C4-2B (cell line): ENCODE results near the gene SHISA4.
A peak's percentile ranks its signal among the peaks of the same experiment; 100 is the strongest.

Source experiments
- H3K27ac ChIP-seq: fragments of 450-650 bp; 2 replicates; pipeline ENCODE4 v1.5.1; 2017
- ZFX ChIP-seq: fragments of 450-650 bp; IDR thresholded peaks from 2 replicates; pipeline ENCODE4 v1.6.1; 2017
- TF ChIP-seq, protein P1 (sequence below): fragments of 450-650 bp; conservative IDR thresholded peaks from 2 replicates; pipeline ENCODE4 v1.5.1; 2017; ENCODE audit warnings: mild to moderate bottlenecking

Gene SHISA4

DNA sequence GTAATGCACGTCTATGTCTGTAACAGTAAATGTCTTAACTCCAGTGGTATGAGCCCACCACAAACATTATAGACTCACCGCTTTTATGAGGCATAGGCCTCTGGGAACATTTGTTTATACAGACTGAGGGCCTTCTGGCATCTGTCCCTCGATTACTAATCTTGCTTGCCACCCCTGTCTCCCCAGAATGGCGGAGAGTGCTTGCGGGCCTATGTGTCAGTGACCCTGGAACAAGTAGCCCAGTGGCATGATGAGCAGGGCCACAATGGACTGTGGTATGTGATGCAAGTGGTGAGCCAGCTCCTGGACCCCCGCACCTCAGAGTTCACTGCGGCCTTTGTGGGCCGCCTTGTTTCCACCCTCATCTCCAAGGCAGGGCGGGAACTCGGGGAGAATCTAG is 18.3 kb upstream of the SHISA4 start:
- H3K27ac ChIP-seq = no peak overlapping the region
- no peak for TF ChIP-seq ZFX
- TF ChIP-seq, protein P1, sequence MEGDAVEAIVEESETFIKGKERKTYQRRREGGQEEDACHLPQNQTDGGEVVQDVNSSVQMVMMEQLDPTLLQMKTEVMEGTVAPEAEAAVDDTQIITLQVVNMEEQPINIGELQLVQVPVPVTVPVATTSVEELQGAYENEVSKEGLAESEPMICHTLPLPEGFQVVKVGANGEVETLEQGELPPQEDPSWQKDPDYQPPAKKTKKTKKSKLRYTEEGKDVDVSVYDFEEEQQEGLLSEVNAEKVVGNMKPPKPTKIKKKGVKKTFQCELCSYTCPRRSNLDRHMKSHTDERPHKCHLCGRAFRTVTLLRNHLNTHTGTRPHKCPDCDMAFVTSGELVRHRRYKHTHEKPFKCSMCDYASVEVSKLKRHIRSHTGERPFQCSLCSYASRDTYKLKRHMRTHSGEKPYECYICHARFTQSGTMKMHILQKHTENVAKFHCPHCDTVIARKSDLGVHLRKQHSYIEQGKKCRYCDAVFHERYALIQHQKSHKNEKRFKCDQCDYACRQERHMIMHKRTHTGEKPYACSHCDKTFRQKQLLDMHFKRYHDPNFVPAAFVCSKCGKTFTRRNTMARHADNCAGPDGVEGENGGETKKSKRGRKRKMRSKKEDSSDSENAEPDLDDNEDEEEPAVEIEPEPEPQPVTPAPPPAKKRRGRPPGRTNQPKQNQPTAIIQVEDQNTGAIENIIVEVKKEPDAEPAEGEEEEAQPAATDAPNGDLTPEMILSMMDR = no peak

DNA sequence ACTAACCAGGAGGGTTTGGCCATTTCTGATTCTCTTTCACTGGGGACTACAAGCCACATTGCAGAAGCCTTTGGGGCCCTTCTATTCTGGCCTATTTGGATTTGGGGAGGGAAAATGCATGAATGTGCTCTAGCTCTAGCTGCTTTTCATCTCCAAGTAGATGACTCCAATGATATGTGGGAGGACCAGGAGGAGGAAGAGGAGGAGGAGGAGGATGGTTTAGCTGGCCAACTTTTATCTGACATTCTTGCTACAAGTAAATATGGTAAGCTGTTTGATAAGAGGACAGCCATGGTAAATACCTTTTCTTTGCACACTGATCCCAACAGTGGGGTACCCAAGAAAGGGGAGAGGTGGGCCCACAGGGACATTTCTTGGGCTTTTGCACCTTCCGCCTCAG is 14.0 kb upstream of the SHISA4 start:
- H3K27ac ChIP-seq = no peak overlapping the region

DNA sequence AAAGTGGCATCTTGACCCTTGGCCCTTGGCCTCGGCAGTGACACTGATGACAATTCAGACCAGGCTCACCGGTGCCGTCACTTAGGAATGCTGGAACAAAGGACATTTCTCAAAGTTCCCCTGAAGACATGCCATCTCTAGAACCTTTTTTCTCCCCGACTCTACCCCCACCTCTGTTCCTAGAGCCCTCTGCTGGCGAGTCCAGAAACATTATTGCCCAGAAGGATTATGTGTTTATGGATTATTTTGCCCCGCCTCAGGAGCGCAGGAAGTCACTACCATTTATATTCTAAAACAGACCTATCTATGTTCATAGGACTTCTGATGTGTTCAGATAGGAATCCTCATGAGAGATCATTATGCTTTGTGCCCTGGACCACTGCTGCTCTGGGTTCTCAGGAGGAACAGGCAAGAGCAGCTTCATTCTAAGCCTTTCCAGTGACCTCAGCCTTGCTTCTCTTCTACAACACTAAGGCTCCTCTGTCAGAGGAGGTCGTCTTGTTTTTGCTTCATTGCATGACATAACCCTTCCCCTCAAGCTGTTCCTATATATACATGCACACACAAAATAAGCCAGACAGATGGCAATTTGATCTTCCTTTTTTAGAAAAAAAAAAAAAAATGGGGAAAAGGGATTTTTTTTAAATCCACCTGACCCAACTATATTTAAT is 12.4 kb upstream of the SHISA4 start:
- no peak overlapping the region for H3K27ac ChIP-seq
- no peak for TF ChIP-seq ZFX
- TF ChIP-seq, protein P1 = peak; percentile 39; the same call in 1 of the 2 replicates

More for the DNA sequence above, 14.0 kb upstream of the SHISA4 start:
- no peak for TF ChIP-seq ZFX
- TF ChIP-seq, protein P1 = no peak

DNA sequence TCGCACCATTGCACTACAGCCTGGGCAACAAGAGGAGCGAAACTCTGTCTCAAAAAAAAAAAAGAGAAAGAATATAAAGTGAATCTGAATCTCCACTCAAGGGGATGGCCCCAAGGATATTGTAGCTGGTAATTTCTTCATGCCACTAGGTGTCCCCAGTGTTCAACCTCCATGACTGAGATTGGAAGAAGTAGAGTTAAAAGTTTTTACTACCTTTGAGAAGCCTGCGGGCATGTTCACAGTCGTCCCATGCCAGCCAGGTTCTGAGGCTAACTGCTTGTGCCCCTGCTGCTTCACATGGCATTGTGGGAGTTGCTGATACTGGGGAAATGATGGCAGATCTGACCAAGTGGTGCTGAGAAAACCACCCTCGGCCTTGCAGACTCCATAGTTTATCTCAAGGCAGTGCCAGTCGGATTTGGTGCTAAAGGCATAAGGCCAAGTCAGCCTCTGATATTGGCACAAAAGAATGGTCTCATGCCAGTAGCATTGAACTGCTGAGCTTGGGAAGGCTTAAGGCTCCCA is 10.8 kb upstream of the SHISA4 start:
- TF ChIP-seq, protein P1 = peak; percentile 85
- TF ChIP-seq ZFX = no peak
- H3K27ac ChIP-seq = no peak overlapping the region

DNA sequence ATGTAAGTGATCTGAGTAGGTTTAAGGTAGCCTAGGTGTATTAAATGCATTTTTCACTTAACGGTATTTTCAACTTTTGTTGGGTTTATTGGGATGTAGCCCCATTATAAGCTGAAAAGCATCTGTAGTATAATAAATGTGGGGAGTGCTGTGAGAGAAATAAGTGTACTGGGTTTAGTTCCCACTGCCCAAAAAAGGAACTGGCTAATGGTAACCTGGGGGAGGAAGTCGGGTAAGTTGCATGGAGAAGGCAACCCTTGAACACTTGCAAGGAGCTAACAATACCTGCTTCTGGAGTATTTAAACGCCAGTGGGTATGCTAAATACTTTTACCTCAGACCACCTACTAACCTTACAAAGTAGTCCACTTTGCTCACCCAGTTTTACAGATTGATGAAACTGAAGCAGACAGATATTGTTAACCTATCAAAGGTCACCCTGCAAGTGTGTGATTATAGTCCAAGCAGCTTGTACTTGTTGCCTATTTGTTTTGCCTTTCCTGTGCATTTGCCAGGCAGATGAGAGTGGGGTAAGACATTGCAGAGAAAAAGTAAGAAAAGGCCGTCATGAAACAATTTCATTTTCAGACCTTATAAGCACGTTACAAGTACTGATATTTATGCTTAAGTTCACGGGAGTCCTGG is 7.6 kb upstream of the SHISA4 start:
- no peak for TF ChIP-seq ZFX
- TF ChIP-seq, protein P1 = no peak
- no peak overlapping the region for H3K27ac ChIP-seq

DNA sequence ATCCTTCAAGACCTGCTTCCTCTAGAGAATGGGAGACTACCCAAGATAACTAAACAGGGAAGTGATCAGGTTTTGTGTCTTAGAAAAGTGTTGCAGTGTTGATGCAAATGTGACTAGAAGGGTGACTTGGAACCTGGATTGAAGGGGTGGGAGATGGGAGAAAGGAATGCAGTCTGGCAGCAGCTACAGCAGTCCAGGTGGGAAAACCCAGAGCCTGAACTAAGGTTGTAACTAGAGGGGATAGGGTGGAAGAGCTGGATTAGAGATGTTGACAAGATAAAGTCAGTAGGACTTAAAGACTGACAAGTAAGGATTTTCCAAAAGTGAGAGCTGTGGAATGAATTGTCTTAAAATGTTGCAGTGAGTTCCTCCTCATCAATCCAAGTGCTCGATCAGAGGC is 7.1 kb upstream of the SHISA4 start:
- H3K27ac ChIP-seq = no peak overlapping the region
- TF ChIP-seq, protein P1 = no peak
- no peak for TF ChIP-seq ZFX

DNA sequence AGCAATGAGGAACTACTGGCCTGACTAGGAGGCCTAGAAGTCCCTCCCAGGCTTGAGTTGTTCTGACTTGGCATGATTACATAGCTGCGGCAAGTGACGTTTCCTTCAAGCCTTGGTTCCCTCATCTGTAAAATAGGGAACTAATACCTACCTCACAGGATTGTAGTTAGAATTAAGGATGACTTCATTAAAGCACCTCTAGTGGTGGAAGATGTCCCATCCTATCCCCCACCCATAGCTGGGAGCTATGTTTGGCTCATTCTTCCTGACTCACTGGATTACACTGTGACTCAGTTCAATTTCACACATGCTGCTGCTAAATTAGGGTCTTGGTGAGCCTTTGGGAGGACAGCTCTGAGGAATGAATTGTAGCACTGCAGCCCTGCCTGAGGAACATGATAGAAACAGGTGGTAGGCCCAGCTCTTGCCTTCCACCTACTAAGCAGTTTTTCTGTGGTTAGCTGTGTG is 6.0 kb upstream of the SHISA4 start:
- H3K27ac ChIP-seq = no peak overlapping the region

More for the DNA sequence above, 6.0 kb upstream of the SHISA4 start:
- TF ChIP-seq ZFX = no peak
- TF ChIP-seq, protein P1 = no peak
